HCT116 (cell line): ENCODE measurements around the gene KIAA1614. TPM values are rescaled to one million over a fixed set of nuclear protein-coding genes. Genes with fewer than 3 reads are reported as not detected.

ENCODE experiments used
- ATAC-seq: fragments of 200-7000 bp; cut with Tn5 transposase; 2 replicates; pipeline ENCODE4 v1.9.1; 2020; ENCODE audit warnings: mild to moderate bottlenecking, moderate library complexity
- BruUV-seq: library from RNA; stranded (reverse); fragments of 400-500 nt; replicated peaks from 2 replicates; lab custom pipeline; 2021; lab: Mats Ljungman, UMichigan
- CTCF ChIA-PET: fragments of 300-600 bp; sonication (Branson Sonifier 250); formaldehyde crosslinking; loops from one replicate; lab custom pipeline; 2021; ENCODE audit warnings: antibody characterized with exemption; lab: Charles Lee
- POLR2A ChIA-PET: fragments of 300-600, 350-600 bp; sonication (Branson Sonifier 250); formaldehyde crosslinking; loops from one replicate; lab custom pipeline; 2021; ENCODE audit warnings: antibody characterized with exemption; lab: Charles Lee
- RAD21 ChIA-PET, 2 experiments: fragments of 300-600 bp; sonication (Branson Sonifier 250); formaldehyde crosslinking; loops; one replicate each; lab custom pipeline; 2023; ENCODE audit warnings: low total read pairs in 2 of 2; ENCODE audit not compliant: uncharacterized antibody in 2 of 2, unreplicated experiment in 2 of 2, low non-redundant PET in 1 of 2; lab: Charles Lee
- DNase-seq: peaks from one replicate; pipeline ENCODE4 v3.0.0-alpha.2; 2010; ENCODE audit warnings: low read depth, low spot score
- H2AFZ ChIP-seq: fragments of 200-600 bp; shearing (Covaris generic), sonication (generic); 2 replicates; pipeline ENCODE4 v1.6.1; 2017; ENCODE audit warnings: low read depth, mixed run types, mixed read lengths, antibody characterized with exemption, low read length; ENCODE audit not compliant: poor library complexity, severe bottlenecking
- H3K27ac ChIP-seq: 2 replicates; pipeline ENCODE4 v1.5.1; 2012; ENCODE audit warnings: low read depth, low read length
- H3K27me3 ChIP-seq: fragments of 200-600 bp; sonication (generic); 2 replicates; pipeline ENCODE4 v1.6.1; 2016; ENCODE audit warnings: mixed run types, low read length, mixed read lengths; ENCODE audit not compliant: insufficient read depth
- H3K36me3 ChIP-seq, 2 experiments: fragments of 200-500 bp in 1 of 2; fragments of 200-600 bp in 1 of 2; sonication (Bioruptor generic) in 1 of 2; sonication (generic) in 1 of 2; 2 replicates each; pipeline versions ENCODE4 v1.5.1 to v1.6.1; 2014 to 2016; ENCODE audit warnings: low read length in 2 of 2, inconsistent platforms in 1 of 2, mixed read lengths in 1 of 2, mixed run types in 1 of 2; ENCODE audit not compliant: insufficient read depth in 2 of 2, control insufficient read depth in 1 of 2
- H3K4me1 ChIP-seq, 2 experiments: fragments of 200-600 bp in 1 of 2; sonication (generic) in 1 of 2; 2 replicates each; pipeline versions ENCODE4 v1.5.1 to v1.6.1; 2012 to 2017; ENCODE audit warnings: low read length in 2 of 2, inconsistent platforms in 1 of 2, mild to moderate bottlenecking in 1 of 2, mixed read lengths in 1 of 2, mixed run types in 1 of 2, moderate library complexity in 1 of 2; ENCODE audit not compliant: insufficient read depth in 2 of 2, control insufficient read depth in 1 of 2
- H3K4me2 ChIP-seq: fragments of 200-600 bp; sonication (generic); 2 replicates; pipeline ENCODE4 v1.6.1; 2017; ENCODE audit warnings: mixed run types, low read length, mixed read lengths
- H3K4me3 ChIP-seq, 2 experiments: fragments of 200-600 bp in 1 of 2; sonication (generic) in 1 of 2; replicated peaks in 1 of 2; 2 replicates each; pipeline ENCODE4 v1.5.1; 2011 to 2016; ENCODE audit warnings: low read length in 2 of 2, control low read depth in 1 of 2, low read depth in 1 of 2, mild to moderate bottlenecking in 1 of 2, mixed read lengths in 1 of 2, mixed run types in 1 of 2
- H3K79me2 ChIP-seq: fragments of 200-600 bp; sonication (generic); 2 replicates; pipeline ENCODE4 v1.6.1; 2017; ENCODE audit warnings: mild to moderate bottlenecking, mixed run types, low read length, moderate library complexity, mixed read lengths; ENCODE audit not compliant: insufficient read depth
- H3K9ac ChIP-seq: fragments of 200-600 bp; sonication (generic); 2 replicates; pipeline ENCODE4 v1.6.1; 2016; ENCODE audit warnings: low read length, mixed read lengths
- H3K9me2 ChIP-seq: fragments of 200-600 bp; sonication (generic), shearing (Covaris generic); 2 replicates; pipeline ENCODE4 v1.6.1; 2017; ENCODE audit warnings: mixed run types, mild to moderate bottlenecking, moderate library complexity; ENCODE audit not compliant: insufficient read depth
- H3K9me3 ChIP-seq, 2 experiments: fragments of 200-500 bp in 1 of 2; fragments of 200-600 bp in 1 of 2; sonication (Bioruptor generic) in 1 of 2; sonication (generic) in 1 of 2; 2 replicates each; pipeline ENCODE4 v1.6.1; 2014 to 2017; ENCODE audit warnings: low read length in 2 of 2, mixed read lengths in 2 of 2, inconsistent platforms in 1 of 2, low read depth in 1 of 2, mild to moderate bottlenecking in 1 of 2, mixed run types in 1 of 2, moderate library complexity in 1 of 2; ENCODE audit not compliant: control insufficient read depth in 1 of 2, insufficient read depth in 1 of 2
- H4K20me1 ChIP-seq: fragments of 200-600 bp; sonication (generic), shearing (Covaris generic); 2 replicates; pipeline ENCODE4 v1.6.1; 2017; ENCODE audit warnings: mixed run types, mild to moderate bottlenecking, moderate library complexity; ENCODE audit not compliant: insufficient read depth
- CEBPB ChIP-seq: IDR thresholded peaks from 2 replicates; pipeline ENCODE4 v1.6.1; 2012; ENCODE audit warnings: low read depth
- ELF1 ChIP-seq: IDR thresholded peaks from 2 replicates; pipeline ENCODE4 v1.6.1; 2012; ENCODE audit warnings: low read depth, borderline replicate concordance
- EZH2phosphoT487 ChIP-seq: fragments of 200-600 bp; IDR thresholded peaks from 2 replicates; pipeline ENCODE4 v1.6.1; 2018; ENCODE audit warnings: antibody characterized with exemption, borderline replicate concordance
- FOSL1 ChIP-seq: IDR thresholded peaks from 2 replicates; pipeline ENCODE4 v1.6.1; 2012; ENCODE audit warnings: low read depth
- POLR2A ChIP-seq: IDR thresholded peaks from 2 replicates; pipeline ENCODE4 v1.7.0; 2011; ENCODE audit warnings: borderline replicate concordance; ENCODE audit not compliant: insufficient read depth, insufficient read length; ENCODE audit errors: extremely low read depth
- SRF ChIP-seq: IDR thresholded peaks from 2 replicates; pipeline ENCODE4 v1.6.1; 2012; ENCODE audit warnings: low read depth
- ZNF274 ChIP-seq: fragments of 200-500 bp; sonication (Bioruptor generic); IDR thresholded peaks from 2 replicates; pipeline ENCODE4 v1.6.1; 2014; ENCODE audit warnings: mild to moderate bottlenecking, low read depth, low read length, inconsistent platforms
- intact Hi-C: fragments of 100-400 bp; cut with micrococcal nuclease; formaldehyde crosslinking; loops from 2 replicates; pipeline ENCODE4 v1.10.0; 2022
- total RNA-seq: library from RNA; stranded (reverse); gene quantifications from one replicate; pipeline ENCODE4 v1.2.1, GENCODE V29; 2021; ENCODE audit not compliant: unreplicated experiment
- TF ChIP-seq, protein P1 (sequence below): IDR thresholded peaks from 2 replicates; pipeline ENCODE4 v1.6.1; 2011; ENCODE audit warnings: mild to moderate bottlenecking, low read length, moderate library complexity; ENCODE audit not compliant: insufficient replicate concordance; ENCODE audit errors: extremely low read depth
- TF ChIP-seq, protein P2 (sequence below), 3 experiments: fragments of 200-600 bp in 1 of 3; sonication (generic) in 1 of 3; IDR thresholded peaks in 2 of 3; conservative IDR thresholded peaks in 1 of 3; 2 replicates each; pipeline ENCODE4 v1.5.1; 2012 to 2017; ENCODE audit warnings: low read depth in 2 of 3, low read length in 2 of 3, antibody characterized with exemption in 1 of 3, borderline replicate concordance in 1 of 3, control low read depth in 1 of 3, mild to moderate bottlenecking in 1 of 3, mixed read lengths in 1 of 3, mixed run types in 1 of 3, moderate library complexity in 1 of 3; ENCODE audit not compliant: insufficient read depth in 1 of 3
- TF ChIP-seq, protein P3 (sequence below): IDR thresholded peaks from 2 replicates; pipeline ENCODE4 v1.6.1; 2012

KIAA1614 gene
- total RNA-seq, 1 experiment from 2014 or later = 0.25 TPM

DNA sequence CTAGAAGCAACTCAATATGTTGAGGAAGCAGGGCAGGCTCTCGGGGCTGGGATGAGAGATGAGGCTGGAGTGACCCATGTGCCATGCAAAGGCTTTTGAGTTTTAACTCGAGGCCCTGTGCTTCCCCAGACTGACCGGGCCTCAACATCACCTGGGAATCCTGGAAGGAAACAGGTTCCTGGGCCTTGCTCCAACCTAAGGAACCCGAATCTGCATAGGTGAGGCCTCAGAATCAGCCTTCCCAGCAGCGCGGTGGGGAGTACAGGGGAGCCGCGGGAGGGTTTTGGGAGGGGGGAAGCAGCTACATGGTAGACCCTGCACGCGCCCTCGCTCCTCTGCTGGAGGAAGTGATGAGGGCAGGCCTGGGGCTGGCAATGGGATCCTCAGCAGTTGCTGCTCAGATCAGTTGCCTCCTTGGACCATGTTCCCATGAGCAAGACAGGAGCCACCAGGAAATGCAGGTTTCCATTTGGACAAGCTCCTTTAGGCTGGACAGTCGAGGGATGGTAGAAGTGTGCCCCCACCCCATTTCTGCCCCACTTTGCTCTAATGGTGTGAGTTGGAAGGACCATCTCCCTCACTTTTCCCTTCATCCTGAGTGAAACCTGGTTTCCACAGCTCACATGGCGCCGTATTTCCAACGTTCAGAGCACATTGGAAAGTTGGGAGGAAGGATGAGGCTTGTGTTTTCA lies 4.5 kb upstream of the KIAA1614 start (continued):
- TF ChIP-seq, protein P1, sequence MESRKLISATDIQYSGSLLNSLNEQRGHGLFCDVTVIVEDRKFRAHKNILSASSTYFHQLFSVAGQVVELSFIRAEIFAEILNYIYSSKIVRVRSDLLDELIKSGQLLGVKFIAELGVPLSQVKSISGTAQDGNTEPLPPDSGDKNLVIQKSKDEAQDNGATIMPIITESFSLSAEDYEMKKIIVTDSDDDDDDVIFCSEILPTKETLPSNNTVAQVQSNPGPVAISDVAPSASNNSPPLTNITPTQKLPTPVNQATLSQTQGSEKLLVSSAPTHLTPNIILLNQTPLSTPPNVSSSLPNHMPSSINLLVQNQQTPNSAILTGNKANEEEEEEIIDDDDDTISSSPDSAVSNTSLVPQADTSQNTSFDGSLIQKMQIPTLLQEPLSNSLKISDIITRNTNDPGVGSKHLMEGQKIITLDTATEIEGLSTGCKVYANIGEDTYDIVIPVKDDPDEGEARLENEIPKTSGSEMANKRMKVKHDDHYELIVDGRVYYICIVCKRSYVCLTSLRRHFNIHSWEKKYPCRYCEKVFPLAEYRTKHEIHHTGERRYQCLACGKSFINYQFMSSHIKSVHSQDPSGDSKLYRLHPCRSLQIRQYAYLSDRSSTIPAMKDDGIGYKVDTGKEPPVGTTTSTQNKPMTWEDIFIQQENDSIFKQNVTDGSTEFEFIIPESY = no peak
- TF ChIP-seq ELF1 = no peak
- no peak for TF ChIP-seq ZNF274
- TF ChIP-seq POLR2A = no peak
- no peak for TF ChIP-seq CEBPB
- no peak for TF ChIP-seq FOSL1
- TF ChIP-seq, protein P2, sequence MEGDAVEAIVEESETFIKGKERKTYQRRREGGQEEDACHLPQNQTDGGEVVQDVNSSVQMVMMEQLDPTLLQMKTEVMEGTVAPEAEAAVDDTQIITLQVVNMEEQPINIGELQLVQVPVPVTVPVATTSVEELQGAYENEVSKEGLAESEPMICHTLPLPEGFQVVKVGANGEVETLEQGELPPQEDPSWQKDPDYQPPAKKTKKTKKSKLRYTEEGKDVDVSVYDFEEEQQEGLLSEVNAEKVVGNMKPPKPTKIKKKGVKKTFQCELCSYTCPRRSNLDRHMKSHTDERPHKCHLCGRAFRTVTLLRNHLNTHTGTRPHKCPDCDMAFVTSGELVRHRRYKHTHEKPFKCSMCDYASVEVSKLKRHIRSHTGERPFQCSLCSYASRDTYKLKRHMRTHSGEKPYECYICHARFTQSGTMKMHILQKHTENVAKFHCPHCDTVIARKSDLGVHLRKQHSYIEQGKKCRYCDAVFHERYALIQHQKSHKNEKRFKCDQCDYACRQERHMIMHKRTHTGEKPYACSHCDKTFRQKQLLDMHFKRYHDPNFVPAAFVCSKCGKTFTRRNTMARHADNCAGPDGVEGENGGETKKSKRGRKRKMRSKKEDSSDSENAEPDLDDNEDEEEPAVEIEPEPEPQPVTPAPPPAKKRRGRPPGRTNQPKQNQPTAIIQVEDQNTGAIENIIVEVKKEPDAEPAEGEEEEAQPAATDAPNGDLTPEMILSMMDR (IDR thresholded peaks at IDR 0.05 in 2 of 3, conservative IDR thresholded peaks at IDR 0.05 in 1 of 3; ENCODE audit: borderline replicate concordance in 1 of 3, insufficient read depth in 1 of 3, low read depth in 2 of 3, low read length in 2 of 3) = no peak
- TF ChIP-seq, protein P3, sequence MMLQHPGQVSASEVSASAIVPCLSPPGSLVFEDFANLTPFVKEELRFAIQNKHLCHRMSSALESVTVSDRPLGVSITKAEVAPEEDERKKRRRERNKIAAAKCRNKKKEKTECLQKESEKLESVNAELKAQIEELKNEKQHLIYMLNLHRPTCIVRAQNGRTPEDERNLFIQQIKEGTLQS = no peak
- no peak for TF ChIP-seq EZH2phosphoT487
- TF ChIP-seq, all 23 proteins: peak for 0

DNA sequence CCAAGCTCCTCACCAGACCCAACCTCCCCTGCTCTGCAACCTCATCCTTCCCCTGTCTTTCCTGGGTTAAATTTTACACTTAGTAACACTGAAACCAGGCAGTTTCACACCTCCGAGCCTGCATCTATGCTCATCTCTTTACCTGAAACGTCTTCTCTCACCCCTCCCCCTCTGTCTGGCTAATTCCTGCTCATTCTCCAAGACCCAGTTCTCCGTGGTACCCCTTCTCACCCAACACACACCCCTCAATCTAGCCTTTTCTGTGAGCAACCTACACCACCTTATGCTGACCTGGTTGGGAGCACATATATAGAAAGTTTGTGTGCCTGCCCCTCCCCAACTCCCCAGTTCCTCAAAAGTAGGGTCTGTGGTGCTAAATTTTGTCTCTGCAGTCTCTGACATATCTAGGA lies 3.7 kb upstream of the KIAA1614 start:
- POLR2A ChIA-PET = no interaction called here
- H3K9me2 ChIP-seq = no peaks in the 10 kb centered on the region
- no peak overlapping the region for H2AFZ ChIP-seq
- no peak overlapping the region for H3K4me2 ChIP-seq
- no peaks in the 10 kb centered on the region for H3K27me3 ChIP-seq
- RAD21 ChIA-PET = no interaction called here
- H3K9me3 ChIP-seq = no peaks in the 10 kb centered on the region
- no peaks in the 10 kb centered on the region for H3K36me3 ChIP-seq
- H3K4me3 ChIP-seq = no peak overlapping the region
- no peaks in the 10 kb centered on the region for H4K20me1 ChIP-seq
- no peak for TF ChIP-seq SRF
- no peak for TF ChIP-seq ZNF274
- TF ChIP-seq FOSL1 = no peak
- DNase-seq (no peak), ATAC-seq (no peak)
- H3K27ac ChIP-seq = no peak overlapping the region
- CTCF ChIA-PET = no interaction called here
- H3K4me1 ChIP-seq = no peaks in the 10 kb centered on the region
- H3K9ac ChIP-seq = no peak overlapping the region
- intact Hi-C loops = no loop called here
- no peaks in the 10 kb centered on the region for H3K79me2 ChIP-seq
- BruUV-seq = no TSS peak
